IPS-20b (cell line): Measurements from ENCODE around the gene SPDYE4.

ENCODE experiments used
- H3K27ac ChIP-seq: one replicate; pipeline ENCODE4 v1.5.1; 2013; ENCODE audit warnings: low read length
- H3K27me3 ChIP-seq: 2 replicates; pipeline ENCODE4 v1.6.1; 2013; ENCODE audit warnings: mild to moderate bottlenecking, low read length, inconsistent platforms; ENCODE audit not compliant: insufficient read depth
- H3K36me3 ChIP-seq: 2 replicates; pipeline ENCODE4 v1.6.1; 2013; ENCODE audit warnings: low read depth, mild to moderate bottlenecking, inconsistent platforms, low read length, moderate library complexity; ENCODE audit not compliant: insufficient read depth
- H3K4me1 ChIP-seq: 2 replicates; pipeline ENCODE4 v1.6.1; 2013; ENCODE audit warnings: mild to moderate bottlenecking, control low read depth, inconsistent platforms, low read length, moderate library complexity; ENCODE audit not compliant: insufficient read depth
- H3K4me3 ChIP-seq: 2 replicates; pipeline ENCODE4 v1.5.1; 2013; ENCODE audit warnings: mild to moderate bottlenecking, low read length, inconsistent platforms
- H3K9ac ChIP-seq: 2 replicates; pipeline ENCODE4 v1.6.1; 2013; ENCODE audit warnings: low read depth, mild to moderate bottlenecking, inconsistent platforms, low read length, moderate library complexity
- H3K9me3 ChIP-seq: 2 replicates; pipeline ENCODE4 v1.6.1; 2013; ENCODE audit warnings: mild to moderate bottlenecking, low read depth, low read length, inconsistent platforms; ENCODE audit not compliant: insufficient read depth

Gene SPDYE4

GRCh38 chr17:8719291-8720246, 38.8 kb downstream of the SPDYE4 start:
- H3K9ac ChIP-seq, result no peak overlapping the region
- H3K27ac ChIP-seq, result no peak overlapping the region
- H3K27me3 ChIP-seq, result no peaks in the 10 kb centered on the region
- no peaks in the 10 kb centered on the region for H3K4me1 ChIP-seq
- no peak overlapping the region for H3K4me3 ChIP-seq
- no peaks in the 10 kb centered on the region for H3K36me3 ChIP-seq
- no peaks in the 10 kb centered on the region for H3K9me3 ChIP-seq

- no peaks in the 10 kb centered on the region for H3K27me3 ChIP-seq
- no peak overlapping the region for H3K9ac ChIP-seq
- no peaks in the 10 kb centered on the region for H3K36me3 ChIP-seq
- H3K4me1 ChIP-seq, result no peaks in the 10 kb centered on the region
- H3K9me3 ChIP-seq, result no peaks in the 10 kb centered on the region
- H3K27ac ChIP-seq, result no peak overlapping the region
- no peak overlapping the region for H3K4me3 ChIP-seq
Measured at GRCh38 chr17:8718001-8718563, 40.3 kb downstream of the SPDYE4 start.

GRCh38 chr17:8713878-8714277, 44.5 kb downstream of the SPDYE4 start:
- H3K27me3 ChIP-seq, result no peaks in the 10 kb centered on the region
- H3K27ac ChIP-seq, result no peak overlapping the region
- H3K9me3 ChIP-seq, result no peaks in the 10 kb centered on the region
- H3K4me1 ChIP-seq, result no peaks in the 10 kb centered on the region
- no peak overlapping the region for H3K9ac ChIP-seq
- no peak overlapping the region for H3K4me3 ChIP-seq
- H3K36me3 ChIP-seq, result no peaks in the 10 kb centered on the region

- no peaks in the 10 kb centered on the region for H3K36me3 ChIP-seq
- no peaks in the 10 kb centered on the region for H3K4me1 ChIP-seq
- H3K9ac ChIP-seq, result no peak overlapping the region
- no peak overlapping the region for H3K27ac ChIP-seq
- no peaks in the 10 kb centered on the region for H3K9me3 ChIP-seq
- H3K4me3 ChIP-seq, result no peak overlapping the region
- no peaks in the 10 kb centered on the region for H3K27me3 ChIP-seq
Measured at GRCh38 chr17:8713315-8713714, 45.0 kb downstream of the SPDYE4 start.

GRCh38 chr17:8712698-8713097, 45.6 kb downstream of the SPDYE4 start:
- H3K36me3 ChIP-seq, result no peaks in the 10 kb centered on the region
- H3K9ac ChIP-seq, result no peak overlapping the region
- no peaks in the 10 kb centered on the region for H3K9me3 ChIP-seq
- H3K4me3 ChIP-seq, result no peak overlapping the region
- H3K27me3 ChIP-seq, result no peaks in the 10 kb centered on the region
- no peak overlapping the region for H3K27ac ChIP-seq
- H3K4me1 ChIP-seq, result no peaks in the 10 kb centered on the region

- no peaks in the 10 kb centered on the region for H3K9me3 ChIP-seq
- no peaks in the 10 kb centered on the region for H3K36me3 ChIP-seq
- H3K4me3 ChIP-seq, result no peak overlapping the region
- H3K4me1 ChIP-seq, result no peaks in the 10 kb centered on the region
- H3K27me3 ChIP-seq, result no peaks in the 10 kb centered on the region
- no peak overlapping the region for H3K9ac ChIP-seq
- no peak overlapping the region for H3K27ac ChIP-seq
Measured at GRCh38 chr17:8711291-8711690, 47.1 kb downstream of the SPDYE4 start.

- Histone ChIP-seq H3K27me3 (no peaks in the 10 kb centered on the region), H3K4me3 (no peak overlapping the region), H3K36me3 (no peaks in the 10 kb centered on the region), H3K9me3 (no peaks in the 10 kb centered on the region), H3K9ac (no peak overlapping the region), H3K27ac (no peak overlapping the region), H3K4me1 (no peaks in the 10 kb centered on the region)
Measured at GRCh38 chr17:8710813-8711212, 47.5 kb downstream of the SPDYE4 start.

- no peak overlapping the region for H3K9ac ChIP-seq
Measured at GRCh38 chr17:8709006-8709405, 49.3 kb downstream of the SPDYE4 start.

GRCh38 chr17:8708025-8708461, 50.3 kb downstream of the SPDYE4 start:
- no peak overlapping the region for H3K9ac ChIP-seq
- no peak overlapping the region for H3K4me3 ChIP-seq
- H3K27me3 ChIP-seq, result no peaks in the 10 kb centered on the region
- no peaks in the 10 kb centered on the region for H3K4me1 ChIP-seq
- H3K36me3 ChIP-seq, result no peaks in the 10 kb centered on the region
- H3K9me3 ChIP-seq, result peaks cover 6% of the 10 kb centered on the region; the same call in 1 of the 2 replicates
- no peak overlapping the region for H3K27ac ChIP-seq

More at GRCh38 chr17:8709006-8709405, 49.3 kb downstream of the SPDYE4 start:
- H3K9me3 ChIP-seq, result no peaks in the 10 kb centered on the region
- H3K4me1 ChIP-seq, result no peaks in the 10 kb centered on the region
- no peak overlapping the region for H3K4me3 ChIP-seq
- no peaks in the 10 kb centered on the region for H3K36me3 ChIP-seq
- H3K27me3 ChIP-seq, result no peaks in the 10 kb centered on the region
- no peak overlapping the region for H3K27ac ChIP-seq

GRCh38 chr17:8707332-8708024, 50.9 kb downstream of the SPDYE4 start:
- Histone ChIP-seq H3K9me3 (peaks cover 6% of the 10 kb centered on the region; the same call in 1 of the 2 replicates), H3K27me3 (no peaks in the 10 kb centered on the region), H3K4me1 (no peaks in the 10 kb centered on the region), H3K36me3 (no peaks in the 10 kb centered on the region), H3K4me3 (no peak overlapping the region), H3K27ac (no peak overlapping the region), H3K9ac (no peak overlapping the region)

- H3K27ac ChIP-seq, result no peak overlapping the region
- no peaks in the 10 kb centered on the region for H3K4me1 ChIP-seq
- peaks cover 6% of the 10 kb centered on the region; the same call in 1 of the 2 replicates for H3K9me3 ChIP-seq
- no peaks in the 10 kb centered on the region for H3K36me3 ChIP-seq
- no peak overlapping the region for H3K4me3 ChIP-seq
- H3K9ac ChIP-seq, result no peak overlapping the region
- H3K27me3 ChIP-seq, result no peaks in the 10 kb centered on the region
Measured at GRCh38 chr17:8706431-8706830, 51.9 kb downstream of the SPDYE4 start.
